AG08395 (cell line): ENCODE results near the gene PPM1H.

ENCODE experiments used
- DNase-seq: peaks from one replicate; pipeline ENCODE4 v3.0.0; 2012; ENCODE audit warnings: mixed read lengths, low spot score

PPM1H gene

DNA sequence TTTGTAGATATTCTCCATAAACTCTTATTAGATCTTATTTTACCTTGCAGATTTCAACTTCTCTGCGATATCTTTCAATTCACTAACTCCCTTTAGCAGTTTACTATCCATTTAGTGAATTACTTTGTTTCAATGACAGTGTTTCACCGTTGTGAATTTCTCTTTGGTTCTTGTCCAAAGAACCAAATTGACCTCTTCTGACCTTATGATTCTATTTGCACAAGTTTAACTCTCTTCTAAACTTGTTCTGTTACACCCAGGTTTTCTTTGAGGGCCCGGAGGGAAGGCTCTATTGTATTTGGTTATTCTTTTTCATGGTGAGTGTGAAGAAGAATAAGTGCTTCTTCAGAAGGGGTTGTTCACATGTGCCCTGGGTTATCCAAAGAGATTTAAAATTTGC is 281.6 kb downstream of the PPM1H start:
- DNase-seq, result no peak

DNA sequence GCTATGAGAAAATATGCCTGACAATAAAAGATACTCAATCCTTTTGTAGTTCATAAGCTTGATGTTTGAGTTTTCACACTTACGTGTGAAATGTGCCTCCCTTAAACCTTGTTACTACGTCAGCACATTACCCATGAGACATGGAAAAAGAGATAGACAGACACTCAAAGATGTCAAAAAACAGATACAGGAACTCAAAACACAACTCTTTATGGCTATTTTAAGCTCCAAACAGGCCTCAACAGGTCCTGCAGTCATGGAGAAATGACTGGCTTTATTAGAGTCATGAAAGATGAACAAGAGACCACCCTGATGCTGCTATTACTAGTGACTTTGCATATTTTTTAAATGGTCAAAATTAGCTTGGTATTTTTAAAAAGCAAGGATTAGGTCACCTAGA is 283.8 kb downstream of the PPM1H start:
- no peak for DNase-seq

DNA sequence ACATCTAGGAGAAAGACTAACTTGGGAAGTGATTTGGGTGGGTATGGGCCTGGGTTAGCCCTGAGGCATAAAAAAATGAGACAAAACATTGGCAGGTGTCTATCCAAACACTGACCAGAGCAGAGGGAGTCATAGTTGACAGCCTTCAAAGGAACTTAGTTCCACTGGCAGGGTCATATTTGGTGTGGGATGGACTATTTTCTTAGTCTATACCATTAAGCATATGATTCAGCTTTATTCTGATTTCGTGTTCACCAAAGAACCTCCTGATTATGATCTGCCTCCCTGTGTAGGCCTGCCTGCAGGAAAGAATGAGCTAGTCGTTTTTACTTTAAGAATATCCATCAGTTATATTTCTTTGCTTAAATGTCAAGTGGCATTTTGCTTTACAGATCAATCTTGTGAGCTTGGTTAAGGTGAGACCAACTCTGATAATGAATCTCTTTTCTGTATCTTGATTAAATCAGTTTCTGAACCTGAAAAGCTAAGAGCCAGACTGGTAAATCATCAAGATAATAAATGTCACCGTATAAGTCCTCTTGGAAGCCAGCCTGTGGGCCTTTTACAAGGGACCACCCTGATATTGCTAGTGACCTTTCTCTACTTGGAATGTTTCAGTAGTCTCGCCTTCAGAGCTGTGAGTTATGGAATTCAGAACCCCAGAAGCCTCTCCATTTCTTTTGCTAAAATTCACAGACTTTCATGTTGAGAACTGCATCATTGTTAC is 285.4 kb downstream of the PPM1H start:
- DNase-seq, result no peak

DNA sequence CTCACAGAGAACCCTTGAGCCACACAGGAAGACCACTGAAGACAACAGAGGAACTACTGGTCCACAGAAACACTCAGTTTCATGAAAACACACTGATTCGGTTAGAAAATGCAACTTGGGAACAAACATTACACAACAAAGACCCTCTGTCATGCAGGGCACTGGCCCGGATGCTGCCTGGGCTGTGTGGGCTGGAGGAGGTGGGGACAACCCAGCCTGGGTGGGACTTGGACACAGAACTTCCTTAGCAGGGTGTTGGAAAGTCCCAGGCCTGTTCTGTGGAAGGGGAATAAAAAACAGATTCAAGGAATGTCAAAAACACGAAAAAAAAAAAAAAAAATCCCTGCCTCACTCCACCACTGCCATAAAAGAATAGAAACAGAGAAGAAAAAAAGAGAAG is 287.4 kb downstream of the PPM1H start:
- DNase-seq, result no peak

DNA sequence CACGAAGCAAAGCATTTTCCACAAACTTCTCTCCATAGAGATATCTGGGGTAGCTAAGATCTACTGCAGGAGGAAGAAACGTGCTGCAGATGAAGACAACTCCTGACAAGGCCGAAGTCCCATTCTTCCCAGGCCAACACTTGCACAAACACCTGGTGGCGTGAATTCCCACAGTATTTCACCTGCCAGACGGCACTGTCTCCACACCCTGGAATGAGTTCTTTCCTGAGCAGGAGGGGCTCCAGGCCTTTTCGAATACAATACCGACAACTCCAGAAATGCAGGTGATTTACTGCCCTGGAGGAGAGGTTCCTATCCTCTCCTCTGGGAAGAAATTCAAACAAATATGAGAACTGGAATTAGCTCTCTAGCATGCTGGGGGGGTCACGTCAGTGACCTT is 288.4 kb downstream of the PPM1H start:
- no peak for DNase-seq

DNA sequence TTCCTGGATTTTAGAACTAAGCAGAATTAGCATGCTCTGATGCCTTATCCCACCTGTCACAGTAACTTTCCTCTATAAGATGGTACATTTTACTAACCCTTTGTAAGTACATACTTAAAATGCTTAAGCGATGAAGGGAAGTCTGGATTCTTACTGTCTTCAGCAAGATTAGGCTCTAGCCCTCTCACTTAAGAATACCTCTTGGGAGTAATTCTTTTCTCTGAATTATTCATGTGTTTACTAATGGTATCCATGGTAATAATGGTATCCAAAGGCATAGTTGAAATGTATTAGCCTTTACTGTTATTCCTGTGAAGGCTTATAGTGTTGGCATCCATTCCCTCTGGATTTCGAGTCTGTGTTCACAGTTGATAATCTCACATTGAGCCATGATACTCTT is 291.5 kb downstream of the PPM1H start:
- DNase-seq, result no peak

DNA sequence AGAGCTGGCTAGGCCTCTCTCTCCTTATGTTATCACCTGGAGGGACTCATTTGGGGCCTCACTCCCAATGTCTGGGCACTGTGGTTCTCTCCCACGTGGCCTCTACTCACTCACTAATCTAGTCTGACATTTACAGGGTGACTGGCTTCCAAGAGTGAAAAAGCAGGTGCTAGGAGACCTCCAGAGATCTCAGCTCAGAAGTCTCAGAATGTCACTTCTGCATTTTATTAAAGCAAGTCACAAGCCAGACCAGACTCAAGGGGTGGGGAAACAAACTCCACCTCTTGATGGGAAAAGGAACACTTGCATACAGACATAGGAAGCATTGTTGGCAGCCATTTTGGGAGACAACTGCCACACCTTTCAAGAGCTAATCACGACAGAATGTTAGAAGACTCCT is 292.5 kb downstream of the PPM1H start:
- DNase-seq, result no peak

DNA sequence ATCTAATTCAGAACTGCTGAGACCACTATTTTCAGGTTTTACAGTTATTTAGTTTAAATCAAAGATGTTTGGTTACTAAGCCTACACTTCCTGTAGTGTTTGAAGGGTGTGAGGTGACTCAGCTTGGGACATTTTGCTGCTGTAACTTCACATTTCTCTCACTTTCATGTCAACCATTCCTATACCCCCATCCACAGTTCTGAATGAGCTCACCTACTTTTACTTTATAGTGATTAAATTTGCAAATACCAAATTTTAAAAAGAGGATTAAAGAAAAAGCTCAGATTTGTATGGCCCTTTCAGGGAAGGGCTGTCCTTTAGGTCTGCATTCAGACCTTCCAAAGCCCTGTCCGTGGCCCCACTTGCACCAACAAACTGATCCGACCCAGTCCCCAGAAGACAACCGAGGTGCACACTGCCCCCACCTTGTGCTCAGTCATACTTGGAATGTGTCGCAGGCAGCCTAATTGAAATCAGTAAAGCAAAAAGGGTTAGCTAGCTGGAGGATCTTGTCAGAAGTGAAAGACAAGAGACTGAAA is 294.0 kb downstream of the PPM1H start:
- DNase-seq, result peak; percentile 54

DNA sequence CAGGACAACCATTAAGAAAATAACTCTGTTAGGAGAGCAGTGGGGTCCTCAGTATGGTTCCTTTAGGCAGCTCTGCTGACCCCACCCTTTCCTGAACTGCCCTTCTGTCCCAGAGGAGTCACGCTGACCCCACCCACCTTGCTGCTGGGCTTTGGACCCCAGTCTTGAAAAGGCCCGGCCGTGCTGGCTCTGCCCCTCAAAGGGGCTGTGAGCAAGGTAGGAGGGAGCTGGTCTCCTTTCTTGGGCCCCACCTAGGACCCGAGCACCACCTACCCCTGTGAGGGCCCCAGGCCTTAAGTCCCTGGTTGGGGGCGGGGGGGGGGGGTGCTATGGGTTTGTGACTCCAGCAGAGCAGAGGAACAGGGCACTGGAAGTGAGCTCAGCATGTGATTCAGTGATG is 297.3 kb downstream of the PPM1H start:
- no peak for DNase-seq

DNA sequence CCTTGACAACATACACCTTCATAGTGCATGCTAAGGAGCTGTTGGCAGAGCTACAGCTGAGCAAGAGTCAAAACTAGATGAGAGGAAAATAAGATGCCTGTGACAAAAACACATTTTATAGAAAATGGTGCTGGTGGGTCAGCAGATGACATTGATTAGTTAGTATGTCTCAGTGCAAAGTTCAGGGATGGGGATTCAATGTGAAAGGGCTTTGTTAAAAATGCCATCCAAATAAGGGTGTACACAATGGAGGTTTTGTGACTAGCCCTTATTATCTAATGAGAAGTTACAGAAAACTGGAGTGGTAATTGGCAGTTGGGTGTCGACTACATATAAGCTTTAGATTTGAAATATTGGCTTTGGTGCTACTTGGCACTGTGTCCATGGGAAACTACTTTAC is 299.3 kb downstream of the PPM1H start:
- DNase-seq, result no peak

DNA sequence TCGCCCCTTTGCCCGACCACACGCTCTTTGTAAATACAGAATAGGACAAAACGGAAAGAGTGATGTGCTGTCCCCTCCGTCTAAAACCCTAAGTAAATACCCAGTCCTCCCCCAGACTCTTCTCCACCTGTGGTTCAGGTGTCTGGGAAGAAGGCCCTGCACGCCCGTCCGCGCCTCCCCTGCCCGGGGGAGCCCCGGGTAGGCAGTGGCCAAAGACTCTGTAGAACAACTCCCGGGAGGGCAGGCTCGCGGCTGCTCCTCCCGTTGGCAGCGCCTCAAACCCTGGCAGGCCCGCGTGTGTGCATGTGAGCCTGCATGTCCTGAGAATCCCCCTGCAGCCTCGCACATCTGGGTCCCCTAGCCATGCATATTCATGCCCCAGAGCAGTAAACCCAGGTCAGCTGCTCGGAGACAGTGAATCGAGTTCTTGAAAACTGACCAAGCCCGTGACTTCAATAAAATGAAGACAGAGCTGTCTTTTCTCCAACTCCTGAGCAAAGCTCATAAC is 302.5 kb downstream of the PPM1H start:
- DNase-seq, result peak; percentile 64

DNA sequence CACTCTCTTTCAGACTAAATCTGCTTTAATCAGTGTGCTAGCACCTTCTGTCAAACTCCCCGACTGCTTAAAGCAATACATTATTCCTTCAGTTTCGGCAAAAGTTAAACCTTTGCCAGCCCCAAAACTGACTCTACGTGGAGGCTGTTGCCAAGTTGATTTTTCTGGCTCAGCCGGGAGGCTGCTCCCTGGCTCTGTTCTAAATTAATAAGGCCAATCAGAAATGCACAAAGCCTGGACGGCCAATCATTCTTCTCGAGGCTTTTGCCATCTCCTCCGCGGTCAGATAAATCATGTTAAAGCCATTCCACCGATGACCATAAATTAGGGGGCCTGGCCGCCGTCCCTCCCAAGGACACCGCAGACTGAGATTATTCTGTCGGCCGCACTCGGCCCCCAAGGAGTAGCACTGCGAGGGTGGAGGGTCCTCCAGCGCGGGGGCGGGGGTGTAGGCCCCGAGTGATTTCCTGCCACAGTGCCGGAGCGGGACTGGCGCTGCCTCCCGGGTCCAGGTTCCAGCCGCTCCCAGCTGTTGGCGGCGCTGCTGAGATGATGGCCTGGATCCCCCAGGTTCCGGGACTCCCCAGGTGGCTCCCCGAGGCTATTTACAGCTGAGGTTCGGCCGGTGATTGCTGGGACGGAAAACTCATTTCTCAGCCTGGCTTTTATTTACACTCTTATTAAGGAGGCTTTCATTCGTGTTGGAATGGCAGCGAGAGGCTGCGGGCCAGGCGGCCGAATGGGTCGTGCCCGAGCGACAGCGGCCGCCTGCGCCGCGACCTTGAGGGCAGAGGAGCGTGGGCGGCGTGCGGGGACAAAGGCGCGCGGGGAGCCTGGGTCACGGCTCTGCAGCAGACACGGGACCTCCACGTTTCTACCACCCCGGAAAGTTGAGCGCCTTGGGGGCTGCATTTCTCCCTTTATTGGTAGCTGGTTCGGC is 303.2 kb downstream of the PPM1H start:
- DNase-seq, result peak; percentile 93

DNA sequence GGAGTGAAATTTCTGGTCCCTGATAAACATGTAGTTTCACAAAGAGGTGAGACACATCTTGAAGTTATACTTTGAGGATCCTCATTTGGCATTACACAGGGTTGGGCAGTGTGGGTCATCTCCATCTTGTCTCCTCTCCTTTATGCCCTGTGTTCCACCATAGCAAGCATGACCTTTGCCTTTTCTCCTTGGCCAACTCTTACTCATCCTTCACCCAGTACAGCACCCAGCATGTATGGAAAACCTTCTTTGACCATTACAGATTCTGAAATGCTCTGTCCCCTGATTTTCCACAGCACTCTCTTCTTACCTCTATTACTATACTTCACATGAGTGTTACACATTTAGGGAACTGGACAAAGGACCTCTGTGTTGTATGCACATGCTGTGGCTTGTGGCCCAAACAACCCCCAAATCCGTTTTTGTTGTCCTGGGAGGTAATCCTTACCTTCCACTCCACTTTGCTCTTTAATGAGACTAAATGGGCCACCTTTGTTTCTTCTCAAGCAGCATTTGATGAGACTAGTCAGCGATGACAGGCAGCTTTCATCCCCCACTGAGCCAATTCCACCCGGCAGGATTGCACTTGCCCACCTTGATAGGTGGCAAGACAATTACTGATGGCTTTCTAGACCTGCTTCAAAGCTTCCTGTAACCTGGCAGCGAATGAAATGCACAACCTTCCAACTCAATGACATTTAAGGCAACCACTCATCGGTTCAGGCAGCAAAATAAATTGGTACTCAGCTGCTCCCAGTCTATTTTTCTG is 304.8 kb downstream of the PPM1H start:
- DNase-seq, result no peak

DNA sequence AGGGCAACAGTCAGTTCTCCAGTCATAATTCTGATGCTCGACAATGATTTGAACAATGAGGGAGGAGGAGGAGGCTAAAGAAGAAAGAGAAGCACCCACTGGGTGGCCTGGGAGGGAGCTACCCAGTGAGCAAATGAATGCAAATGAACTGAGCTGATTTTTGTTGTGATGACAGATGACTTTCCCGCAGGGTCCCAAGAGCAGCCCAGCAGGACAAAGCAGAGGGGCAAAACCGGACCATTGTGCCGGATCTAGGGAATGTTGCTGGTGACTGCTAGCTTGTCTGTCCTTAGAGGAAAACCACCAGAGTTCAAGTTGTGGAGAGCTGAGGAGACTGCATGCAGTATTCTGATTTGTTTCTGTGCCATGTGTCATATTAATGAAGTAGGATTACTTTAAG is 305.5 kb downstream of the PPM1H start:
- DNase-seq, result no peak

DNA sequence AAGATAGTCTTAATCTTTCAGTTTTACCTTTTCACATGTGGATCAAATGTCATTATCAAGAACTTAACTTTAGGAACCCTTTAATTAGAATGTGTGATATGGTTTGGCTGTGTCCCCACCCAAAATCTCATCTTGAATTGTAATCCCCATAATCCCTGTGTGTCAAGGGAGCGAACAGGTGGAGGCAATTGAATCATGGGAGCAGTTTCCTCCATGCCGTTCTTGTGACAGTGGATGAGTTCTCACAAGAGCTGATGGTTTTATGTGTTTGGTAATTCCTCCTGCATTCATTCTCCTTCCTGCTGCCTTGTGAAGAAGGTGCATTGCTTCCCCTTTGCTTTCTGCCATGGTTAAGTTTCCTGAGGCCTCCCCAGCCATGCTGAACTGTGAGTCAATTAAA is 307.8 kb downstream of the PPM1H start:
- DNase-seq, result no peak

DNA sequence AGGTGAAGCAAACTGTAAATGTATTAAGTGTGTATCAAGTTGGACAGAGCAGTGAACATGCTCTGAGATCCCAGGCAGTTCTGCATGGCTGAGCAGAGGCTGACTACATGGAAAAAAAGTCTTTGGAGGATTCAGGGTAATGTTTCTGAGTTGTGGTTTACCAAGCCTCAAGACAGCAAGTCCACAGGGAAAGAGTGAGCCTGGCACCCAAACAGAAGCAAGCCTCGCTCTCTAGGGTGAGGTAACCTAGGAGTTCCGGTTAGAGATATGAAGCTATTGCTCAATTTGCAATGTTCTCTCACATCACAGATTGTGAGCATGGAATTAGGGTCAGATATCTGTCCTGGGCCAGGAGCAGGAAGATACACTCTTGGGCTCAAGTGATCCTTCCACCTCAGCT is 309.7 kb downstream of the PPM1H start:
- no peak for DNase-seq

DNA sequence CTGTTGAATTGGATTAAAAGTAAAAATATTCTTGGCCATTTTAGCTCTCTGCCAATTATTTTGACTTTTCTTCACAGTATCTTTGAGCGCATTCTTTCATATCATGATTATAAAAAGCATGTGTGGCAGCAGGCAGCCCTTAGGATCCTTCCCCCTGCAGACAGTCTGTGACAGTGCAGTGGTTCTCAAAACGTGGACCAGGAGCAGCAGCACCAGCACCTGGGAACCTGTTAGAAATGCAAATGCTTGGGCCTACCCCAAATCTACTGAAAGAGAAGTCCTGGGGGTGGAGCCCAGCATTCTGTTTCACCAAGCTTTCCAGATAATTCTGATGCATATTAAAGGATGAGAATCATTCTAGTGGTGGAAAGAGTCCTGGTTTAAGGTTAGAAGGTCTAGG is 312.8 kb downstream of the PPM1H start:
- no peak for DNase-seq

DNA sequence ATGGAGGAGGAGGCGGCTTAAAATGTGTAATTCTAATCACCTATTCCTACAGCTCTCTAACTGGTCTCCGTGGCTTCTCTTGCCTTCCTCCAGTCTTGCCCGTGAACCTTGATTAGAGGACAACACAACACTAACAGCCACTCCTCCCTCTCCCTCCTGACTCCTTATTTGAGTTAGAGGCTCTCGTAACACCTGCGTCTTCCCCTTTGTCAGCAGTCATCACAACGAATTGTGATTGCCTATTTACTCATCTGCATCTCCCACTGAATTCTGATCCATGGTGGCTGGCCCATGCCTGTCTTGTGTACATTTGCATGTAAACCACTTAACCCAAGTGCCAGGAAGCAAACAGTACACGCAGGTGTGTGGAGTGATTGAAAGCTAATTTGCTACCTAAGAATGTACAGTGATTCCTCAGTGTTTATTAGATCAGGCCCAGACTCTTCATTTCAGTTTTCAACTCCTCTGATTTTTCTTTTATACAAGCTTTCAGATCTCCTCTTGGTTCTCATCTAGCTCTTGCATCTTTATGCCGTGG is 313.8 kb downstream of the PPM1H start:
- no peak for DNase-seq

DNA sequence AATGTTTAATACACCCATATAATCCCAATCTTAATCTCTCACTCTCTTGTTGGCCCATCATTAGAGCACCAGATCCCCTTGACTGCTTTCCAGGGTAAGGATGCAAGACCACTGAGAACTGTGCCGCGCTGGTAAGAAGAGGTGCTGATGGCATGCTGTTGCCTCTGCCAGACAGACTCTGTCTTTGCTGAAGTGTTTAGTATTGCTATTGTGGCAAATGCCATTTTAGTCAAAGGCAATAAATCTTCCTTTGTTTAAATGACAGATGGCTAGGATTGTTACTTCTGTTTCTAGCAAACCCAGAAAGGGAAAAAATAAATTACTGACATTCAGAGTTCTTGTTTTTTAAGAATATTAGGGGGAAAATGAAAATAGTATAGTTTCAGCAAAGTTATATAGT is 316.0 kb downstream of the PPM1H start:
- DNase-seq, result no peak

DNA sequence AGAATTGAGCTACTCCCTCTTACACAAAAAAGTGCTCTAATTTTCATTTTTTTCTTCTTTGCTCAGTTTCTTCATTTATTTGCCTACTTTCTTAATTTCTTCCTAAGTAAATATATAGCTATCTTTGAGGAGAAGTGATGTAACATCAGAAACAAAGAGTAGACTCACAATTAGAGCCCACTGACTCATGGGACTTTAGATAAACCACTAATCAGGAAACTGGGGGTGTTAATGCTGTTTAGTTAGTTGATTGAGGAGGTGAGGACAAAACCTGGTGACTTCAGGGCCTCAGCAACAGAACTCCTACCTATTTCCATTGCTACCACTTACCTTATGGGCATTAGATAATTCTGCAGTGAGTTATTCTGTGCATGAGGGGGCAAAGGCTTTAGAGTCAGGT is 316.6 kb downstream of the PPM1H start:
- no peak for DNase-seq

DNA sequence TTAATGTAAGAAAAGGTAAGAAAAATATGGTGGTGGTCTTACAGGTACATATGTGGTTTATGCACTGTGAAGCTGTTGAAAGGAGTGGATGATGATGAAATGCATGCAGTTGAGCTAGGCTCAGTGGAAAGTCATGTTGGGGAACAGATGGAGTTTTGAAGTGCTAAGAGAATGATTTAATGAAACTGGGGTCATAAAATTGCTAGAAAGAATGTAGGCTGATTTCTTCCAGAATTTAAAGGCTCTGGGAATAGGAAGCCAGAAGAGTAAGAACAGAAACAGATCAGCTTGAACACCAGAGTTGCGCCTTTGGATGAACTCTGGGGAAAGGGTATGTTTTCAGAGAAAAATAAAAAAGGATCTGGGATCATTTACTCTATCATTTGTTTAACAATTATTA is 321.9 kb downstream of the PPM1H start:
- DNase-seq, result no peak

DNA sequence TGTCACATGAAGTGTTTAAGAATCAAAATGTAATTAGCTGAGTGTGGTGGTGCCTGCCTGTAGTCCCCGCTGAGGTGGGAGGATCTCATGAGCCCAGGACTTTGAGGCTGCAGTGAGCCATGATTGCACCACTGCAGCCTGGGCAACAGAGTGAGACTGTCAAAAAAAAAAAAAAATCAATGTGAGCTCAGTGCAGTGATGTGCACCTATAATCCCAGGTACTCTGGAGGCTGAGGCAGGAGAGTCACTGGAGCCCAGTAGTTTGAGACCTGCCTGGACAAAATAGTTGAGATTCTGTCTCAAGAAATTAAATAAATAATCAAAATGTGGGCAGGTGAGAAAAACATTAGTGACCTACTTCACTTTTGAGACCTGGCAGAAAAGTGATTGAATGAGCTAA is 328.3 kb downstream of the PPM1H start:
- DNase-seq, result no peak
